Hematopoietic multipotent progenitor cell (in vitro differentiated cells): Measurements from ENCODE around the gene SLN. TPM values are rescaled to one million over a fixed set of nuclear protein-coding genes. Genes with fewer than 3 reads are reported as not detected.

Source experiments
- DNase-seq, 3 donors: peaks; one replicate each; pipeline ENCODE4 v3.0.0-alpha.2; 2011 to 2015; ENCODE audit warnings: low read depth in 2 of 3, low spot score in 2 of 3
- total RNA-seq: library from RNA; depleted of rRNA; stranded (reverse); fragments of >200 nt; gene quantifications from one replicate; pipeline ENCODE4 v1.2.3, GENCODE V29; 2012

The SLN gene
- total RNA-seq, 1 donor, result not detected

DNA sequence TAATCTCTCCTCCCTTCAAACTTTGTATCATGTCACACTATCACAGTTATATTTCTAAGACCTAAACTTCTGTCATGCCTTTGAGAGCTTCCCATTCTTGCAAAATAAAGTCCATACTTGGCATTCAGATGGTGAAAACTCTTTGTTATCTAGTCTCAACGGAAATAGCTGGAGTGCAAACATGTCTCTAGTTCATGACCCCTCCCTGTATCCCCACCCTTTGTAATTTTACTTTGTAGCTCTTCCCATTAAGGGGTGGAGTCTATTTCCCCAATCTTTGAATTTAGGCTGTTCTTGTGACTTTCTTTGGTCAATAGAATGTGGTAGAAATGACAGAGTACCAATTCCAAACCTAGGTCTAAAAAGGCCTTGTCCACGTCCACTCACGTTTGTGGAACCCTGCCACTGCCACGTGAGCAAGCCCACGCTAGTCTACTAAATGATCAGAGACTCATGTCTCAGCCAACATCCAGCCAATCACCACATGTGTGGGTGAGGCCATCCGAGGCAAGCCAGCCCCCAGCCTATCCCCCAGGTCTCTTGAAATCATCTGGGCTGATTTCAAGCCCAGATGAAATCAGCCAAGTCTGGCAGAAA lies 23.4 kb downstream of the SLN start:
- no peak for DNase-seq

DNA sequence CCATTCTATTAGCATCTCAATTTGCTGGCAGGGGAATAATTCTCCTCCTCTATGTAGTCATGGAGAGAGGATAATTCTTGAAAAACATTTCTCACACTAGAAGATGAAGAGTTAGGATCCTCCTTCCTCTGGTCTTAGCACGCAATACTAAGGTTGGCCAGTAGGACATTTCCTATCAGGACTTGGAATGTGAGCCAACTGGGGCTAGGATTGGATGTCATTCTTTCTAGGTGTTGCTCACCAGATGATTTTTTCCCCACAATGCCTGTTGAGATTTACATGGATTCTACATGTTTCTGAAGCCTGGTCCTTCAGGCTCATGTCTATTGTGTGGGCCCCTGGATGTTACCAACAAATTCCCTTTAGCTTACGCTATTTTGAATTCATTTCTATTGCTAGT lies 28.0 kb downstream of the SLN start:
- DNase-seq, result peak in 1 of 3 donors; percentile 8

DNA sequence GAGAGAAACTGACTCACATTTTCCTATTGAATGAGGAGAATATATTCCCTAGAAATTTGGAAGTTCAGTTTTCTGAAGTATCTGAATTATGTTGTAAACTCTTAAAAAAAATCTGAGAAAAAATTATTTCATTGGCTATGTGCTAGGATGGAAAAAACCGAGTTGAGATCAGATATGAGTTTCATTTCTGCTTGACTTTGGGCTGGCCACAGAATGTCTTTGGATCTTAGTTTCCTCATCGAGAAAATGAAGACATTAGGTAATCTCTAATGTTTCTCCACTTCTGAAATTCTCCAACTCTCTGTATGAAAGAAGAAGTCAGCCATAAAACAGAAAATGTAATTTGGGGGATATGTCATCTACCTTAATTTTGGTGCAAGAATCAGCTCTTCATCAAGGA lies 28.8 kb downstream of the SLN start:
- DNase-seq, result no peak

DNA sequence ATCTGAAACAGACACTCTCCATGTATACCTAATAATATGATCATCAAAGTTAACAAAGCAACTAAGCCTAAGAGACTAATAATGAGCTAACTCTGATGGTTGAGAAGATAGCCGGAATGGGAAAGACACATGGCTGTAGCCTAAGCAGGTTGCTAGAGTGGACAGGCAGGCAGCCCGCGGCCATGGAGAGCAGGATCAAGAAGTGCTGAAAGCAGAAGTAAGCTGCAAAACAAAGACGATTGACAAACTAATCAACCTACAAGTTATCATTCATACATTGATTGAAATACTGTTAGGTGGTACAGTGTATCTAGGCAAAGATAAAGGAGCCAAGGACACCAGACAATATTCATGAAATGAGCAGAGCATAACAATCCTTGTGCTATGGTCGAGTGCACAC lies 29.3 kb downstream of the SLN start:
- DNase-seq, result no peak

DNA sequence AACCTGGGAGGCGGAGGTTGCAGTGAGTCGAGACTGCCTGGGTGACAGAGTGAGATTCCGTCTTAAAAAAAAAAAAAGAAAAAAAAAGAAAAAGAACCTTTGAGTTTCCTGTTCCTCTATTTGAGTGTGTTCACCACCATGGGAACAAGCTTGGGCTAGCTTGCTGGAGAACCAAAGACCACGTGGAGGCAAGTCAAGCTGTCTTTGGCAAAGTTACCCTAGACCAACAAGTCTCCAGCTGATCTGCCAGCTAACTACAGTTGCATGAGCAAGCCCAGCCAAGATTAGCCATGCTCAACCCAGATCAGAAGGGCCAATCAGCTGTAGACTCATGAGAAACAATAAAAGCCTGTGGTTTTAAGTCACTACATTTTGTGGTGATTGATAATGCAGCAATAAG lies 29.7 kb downstream of the SLN start:
- DNase-seq, result no peak

DNA sequence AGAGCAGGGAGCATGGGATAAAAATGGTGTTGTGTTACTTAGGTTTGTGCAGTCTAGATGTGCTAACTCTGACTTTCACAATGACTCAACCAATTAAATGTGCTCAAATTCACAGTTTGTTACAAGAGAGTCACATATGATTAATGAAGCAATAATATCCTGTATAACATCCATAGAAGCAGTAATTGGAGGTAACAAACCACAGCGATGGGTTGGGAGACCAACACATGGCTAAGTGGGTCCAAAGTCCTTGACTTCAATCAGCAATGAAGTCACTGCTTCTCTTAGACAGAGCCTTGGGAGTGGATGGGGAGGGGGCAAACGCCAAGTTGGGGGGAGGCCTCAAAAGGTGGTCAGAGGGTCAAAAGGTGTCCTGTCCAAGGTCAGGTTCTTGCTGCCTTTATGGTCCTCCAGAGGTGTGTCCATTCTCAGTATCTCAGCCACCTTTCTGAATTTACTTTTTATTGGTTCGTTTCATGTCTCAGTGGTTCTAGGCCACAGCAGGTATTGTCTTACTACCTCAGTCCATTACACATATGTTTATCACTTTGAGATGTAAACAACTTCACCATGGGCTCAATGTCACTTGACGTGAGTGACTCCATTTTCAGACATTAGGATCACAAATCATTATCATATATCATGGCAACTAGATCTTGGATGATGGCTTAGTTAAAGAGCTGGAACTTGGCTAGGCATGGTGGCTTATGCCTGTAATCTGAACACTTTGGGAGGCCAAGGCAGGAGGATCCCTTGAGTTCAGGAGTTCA lies 32.4 kb downstream of the SLN start:
- DNase-seq, result no peak

DNA sequence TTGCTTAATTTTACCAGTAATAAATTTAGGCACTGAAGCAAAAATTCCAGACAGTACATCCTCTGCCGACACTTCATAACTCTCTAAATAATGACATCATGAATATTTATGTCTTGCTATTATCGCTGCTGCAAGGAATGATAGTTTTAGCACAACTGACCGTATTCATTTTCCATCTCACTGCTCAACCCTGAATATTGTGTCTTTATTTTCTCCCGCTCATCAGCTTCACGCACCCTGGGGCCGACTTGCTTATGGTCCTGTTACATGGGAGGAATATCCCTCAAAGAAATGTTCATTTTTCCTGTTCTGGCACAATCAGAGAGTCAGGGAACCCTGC lies 33.3 kb downstream of the SLN start:
- no peak for DNase-seq

DNA sequence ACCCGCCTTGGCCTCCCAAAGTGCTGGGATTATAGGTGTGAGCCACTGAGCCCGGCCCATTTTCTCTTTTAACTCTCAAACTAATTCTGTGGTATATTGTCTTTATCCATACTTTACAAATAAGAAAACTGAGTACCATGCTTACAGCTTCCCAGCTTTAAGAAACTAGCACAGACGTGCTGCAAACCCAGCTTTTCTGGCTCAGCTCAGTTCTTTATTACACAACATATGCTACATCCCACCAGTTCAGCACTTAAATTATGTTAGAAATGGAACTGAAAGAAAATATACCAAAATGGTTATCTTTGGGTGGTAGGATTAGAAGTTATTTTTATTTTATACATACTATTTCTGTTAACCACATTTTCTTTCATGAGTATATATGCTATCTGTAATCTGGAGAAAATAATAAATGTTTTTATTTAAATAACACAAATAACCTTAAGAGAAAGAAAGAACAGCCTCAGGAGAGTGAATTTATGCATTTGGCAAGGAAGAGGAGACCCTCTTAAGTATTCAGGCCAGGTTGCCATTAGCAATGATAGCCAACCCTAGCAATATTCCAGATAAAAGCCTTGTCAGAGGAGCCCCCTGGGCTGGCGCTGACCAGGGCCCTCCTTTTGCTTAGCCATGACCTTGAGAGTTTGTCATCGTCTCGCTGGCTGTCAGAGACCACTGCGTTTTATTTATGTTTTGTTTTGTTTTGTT lies 33.8 kb downstream of the SLN start:
- no peak for DNase-seq

DNA sequence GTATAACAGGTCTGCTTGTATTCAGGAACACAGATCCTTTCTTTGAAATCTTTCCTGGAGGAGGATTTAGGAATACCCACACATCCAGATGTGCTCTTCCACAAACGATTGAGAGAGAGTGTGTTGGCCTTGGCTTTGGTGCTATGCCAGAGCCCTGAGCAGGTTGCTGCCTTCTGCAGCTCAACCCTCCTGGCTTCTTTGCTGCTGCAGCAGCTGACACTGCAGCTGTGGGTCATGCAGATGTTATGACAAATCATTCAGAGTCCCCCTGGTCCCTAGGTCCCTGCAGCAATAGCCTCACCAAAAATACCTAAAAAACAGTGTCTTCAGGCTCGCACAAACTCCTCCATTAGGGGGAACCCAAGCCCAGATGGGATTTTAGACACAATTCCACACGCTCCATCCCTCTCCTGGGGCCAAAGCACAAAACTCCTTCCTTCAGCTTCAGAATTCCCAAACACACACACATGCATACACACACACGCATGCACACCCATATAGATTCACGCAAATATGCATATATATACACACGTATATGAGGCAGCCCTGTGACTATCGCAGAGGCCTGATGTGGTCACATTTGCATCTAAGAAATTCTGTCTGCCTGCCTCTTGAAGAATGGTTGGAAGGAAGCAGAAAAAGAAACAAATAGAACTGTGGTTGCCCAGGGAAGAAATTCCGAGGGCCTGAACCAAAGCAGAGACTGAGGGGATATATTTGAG lies 35.4 kb downstream of the SLN start:
- DNase-seq, result no peak

DNA sequence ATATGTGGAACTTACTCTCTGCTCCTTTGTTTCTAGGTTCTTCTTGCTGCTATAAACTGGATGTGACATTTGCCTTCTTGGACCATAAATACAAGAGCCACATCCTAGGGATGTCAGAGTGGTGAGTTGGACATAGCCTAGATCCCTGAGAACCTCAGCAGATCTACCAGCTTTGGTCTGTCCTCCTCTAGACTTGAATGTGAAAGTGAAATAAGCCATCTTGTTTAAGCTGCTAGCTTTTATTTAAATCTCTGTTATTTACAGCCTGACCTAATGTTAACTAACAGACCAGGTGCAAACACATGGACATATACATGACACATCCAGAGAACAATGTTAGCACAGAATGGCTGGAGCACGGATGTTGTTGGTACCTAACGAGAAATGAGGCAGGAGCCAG lies 36.0 kb downstream of the SLN start:
- DNase-seq, result no peak

DNA sequence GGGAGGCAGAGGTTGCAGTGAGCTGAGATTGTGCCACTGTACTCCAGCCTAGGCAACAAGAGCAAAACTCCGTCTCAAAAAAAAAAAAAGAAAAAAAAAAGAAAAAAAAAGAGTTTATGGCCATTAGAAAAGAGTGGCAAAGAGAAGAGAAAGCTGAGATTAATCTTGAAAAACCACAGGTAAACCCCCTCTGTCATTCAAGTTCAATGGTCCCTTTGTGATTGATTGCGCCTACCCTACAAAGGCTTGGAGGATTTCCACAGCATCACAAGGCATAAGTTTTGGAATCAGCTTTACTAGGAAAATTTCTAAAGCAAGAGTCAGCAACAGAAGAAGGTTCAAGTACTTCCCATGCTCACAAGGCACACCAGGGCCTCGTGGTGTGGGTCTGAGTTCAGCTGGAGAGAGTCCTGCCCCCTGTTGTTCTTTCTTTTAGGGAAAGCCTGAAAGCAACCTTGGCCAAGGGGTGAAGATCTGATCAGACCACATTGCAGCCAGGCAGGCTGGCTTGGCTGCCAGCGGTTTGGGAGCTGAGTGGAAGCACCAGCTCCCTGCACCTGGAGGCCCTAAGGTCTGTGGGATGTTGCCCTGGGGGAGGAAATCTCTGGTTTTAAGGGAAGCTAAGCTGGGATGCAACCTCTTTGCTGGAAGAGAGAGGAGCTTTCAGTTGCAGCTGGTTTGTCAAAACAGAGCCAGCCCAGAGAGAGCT lies 41.8 kb downstream of the SLN start:
- DNase-seq, result no peak

DNA sequence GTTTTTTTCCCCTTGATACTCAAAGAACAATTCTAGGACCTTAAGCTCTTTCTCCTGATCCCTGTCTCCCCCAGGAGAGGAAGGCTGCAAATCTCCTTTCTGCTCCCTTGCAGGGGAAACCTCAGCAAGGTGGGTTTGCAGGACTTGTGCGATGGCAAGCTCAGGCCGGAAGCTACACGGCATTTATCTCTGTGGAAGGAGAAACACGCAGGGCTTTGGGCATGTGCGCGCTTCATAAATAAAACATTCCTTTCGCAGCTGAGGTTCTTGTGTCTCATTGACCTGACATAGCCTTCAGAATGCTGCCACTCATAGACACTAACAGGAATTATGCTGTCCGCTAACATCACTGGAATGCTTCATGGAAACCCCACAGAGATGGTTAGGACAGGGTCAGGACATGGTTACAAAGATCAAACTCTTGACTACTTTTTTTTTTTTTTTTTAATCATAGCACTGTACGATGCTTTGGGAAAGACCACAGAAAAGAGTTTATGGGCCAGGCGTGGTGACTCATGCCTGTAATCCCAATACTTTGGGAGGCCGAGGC lies 42.6 kb downstream of the SLN start:
- DNase-seq, result no peak

DNA sequence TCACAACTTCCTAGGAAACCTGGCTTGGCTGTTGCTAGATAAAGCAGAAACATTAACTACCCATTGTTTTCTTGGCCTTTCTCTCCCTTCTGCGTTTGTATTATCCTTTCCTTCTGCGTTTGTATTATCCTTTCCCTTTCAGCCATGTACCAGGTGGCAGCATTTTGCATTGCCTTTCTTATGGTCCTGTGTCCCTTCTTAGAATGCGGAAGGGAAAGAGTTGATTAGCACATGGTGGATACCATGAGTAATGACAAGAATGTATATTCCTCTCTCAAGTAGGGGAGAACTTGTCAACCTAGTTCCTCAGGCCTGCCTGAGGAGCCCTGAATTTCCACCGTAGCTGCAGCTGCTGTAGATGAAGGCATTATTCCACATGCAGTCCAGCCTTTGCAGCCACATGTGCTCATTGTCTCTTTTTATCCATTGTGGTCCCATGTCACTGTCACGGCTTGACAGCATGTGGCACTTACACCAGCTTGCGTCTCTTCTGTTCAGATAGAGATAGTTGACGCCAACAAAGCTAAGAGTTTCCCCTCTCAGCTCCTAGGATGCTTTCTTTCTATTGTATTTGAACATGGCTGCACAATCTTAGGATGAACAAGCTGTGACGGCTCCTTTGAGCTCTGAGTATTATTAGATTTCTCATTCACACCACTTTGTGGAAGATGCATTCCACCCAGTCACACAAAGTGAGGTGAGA lies 44.8 kb downstream of the SLN start:
- no peak for DNase-seq

DNA sequence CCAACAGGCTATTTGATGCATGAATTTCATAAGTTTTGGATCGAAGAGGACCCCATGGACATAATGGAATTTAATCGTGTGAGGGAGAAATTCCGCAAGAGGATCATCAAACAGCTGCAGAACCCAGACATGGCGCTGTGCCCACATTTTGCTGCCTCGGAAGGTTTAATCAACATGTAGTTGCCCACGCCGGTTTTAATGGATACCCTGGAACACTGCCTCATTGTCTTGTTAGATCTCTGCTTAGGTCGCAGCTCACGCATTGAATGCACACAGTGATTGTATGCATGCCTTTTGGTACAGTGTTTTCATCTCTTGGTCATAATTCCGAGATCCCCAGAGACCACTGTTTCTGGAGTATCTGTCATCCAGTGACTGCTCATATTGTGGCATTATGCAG lies 46.8 kb downstream of the SLN start:
- DNase-seq, result no peak

DNA sequence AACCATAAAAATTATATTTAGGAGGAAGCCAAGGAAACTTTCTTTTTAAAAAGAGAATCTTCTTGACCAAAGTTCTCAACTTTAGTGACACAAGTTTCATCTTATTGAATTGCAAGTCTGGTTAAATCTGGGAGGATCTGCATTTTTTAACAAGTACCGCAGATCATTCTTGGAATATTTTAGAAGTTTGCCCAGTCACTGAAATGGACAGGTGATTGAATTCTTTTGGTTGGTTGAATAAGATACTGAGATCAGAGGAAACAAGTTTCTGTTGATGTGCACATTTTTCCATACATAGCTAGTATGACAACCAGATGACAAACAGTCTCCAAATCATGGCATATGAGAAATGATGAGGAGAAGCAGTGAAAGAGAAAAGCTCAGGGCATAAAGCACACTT lies 50.2 kb downstream of the SLN start:
- no peak for DNase-seq

DNA sequence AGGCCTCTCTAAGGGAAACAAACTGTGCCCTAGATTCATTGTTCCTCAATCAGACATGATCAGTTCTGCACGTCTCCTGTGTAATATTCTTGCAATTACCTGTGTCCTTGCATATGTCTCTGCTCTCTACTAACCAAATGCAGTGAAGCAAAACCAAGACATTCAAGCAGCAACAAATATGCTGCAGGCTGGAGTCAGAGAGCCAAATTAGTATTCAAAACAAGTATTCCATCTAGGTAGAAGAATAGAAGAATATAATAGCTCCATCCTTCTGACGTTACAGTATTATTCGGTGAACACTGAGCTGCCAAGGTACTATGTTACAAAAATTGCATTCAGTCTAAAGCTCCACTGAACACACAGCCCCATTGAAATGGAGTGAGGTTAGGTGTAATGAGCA lies 51.8 kb downstream of the SLN start:
- no peak for DNase-seq

DNA sequence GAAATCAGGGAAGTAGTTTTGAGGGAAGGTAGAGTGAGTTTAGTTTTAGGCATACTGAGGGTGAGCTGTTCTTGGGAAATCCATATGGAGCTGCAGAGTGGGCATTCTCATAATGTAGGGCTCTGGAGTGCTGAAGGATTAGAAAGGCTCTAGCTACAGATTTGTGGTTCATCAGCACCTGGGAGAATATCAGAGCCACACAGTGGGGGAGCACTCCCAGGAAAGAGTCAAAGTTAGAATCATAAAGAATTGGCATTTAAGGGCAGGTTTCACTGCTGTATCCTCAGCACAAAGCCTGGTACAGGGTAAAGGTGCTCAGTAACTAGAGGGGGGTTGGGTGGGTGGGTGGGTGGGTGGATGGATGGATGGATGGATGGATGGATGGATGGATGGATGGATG lies 52.5 kb downstream of the SLN start:
- DNase-seq, result no peak
